PC-9 (cell line): Measurements from ENCODE around the gene KIF9.

Source experiments
- EZH2 ChIP-seq: fragments of 200-600 bp; sonication (generic); IDR thresholded peaks from 2 replicates; pipeline ENCODE4 v1.8.0; 2017; ENCODE audit warnings: antibody characterized with exemption, low read depth
- TF ChIP-seq, protein P1 (sequence below): fragments of 200-600 bp; sonication (generic); conservative IDR thresholded peaks from 2 replicates; pipeline ENCODE4 v1.6.1; 2017; ENCODE audit warnings: mixed run types, antibody characterized with exemption, mild to moderate bottlenecking, moderate library complexity

DNA sequence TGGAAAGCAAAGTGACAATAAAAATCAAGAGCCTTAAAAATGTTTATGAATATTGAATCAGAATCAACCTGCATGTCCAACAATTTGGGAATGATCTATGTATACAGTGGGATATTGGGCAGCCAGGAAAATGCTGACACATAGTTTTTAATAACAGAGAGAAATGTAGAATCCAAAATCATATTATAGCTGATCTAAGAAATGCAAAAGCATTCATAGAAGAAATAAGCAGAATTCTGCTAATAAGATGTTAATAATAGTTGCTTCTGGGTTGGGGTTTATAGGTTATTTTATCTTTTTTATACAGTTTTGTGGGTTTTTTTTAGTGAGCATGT, 15.1 kb downstream of the KIF9 start:
- TF ChIP-seq, protein P1, sequence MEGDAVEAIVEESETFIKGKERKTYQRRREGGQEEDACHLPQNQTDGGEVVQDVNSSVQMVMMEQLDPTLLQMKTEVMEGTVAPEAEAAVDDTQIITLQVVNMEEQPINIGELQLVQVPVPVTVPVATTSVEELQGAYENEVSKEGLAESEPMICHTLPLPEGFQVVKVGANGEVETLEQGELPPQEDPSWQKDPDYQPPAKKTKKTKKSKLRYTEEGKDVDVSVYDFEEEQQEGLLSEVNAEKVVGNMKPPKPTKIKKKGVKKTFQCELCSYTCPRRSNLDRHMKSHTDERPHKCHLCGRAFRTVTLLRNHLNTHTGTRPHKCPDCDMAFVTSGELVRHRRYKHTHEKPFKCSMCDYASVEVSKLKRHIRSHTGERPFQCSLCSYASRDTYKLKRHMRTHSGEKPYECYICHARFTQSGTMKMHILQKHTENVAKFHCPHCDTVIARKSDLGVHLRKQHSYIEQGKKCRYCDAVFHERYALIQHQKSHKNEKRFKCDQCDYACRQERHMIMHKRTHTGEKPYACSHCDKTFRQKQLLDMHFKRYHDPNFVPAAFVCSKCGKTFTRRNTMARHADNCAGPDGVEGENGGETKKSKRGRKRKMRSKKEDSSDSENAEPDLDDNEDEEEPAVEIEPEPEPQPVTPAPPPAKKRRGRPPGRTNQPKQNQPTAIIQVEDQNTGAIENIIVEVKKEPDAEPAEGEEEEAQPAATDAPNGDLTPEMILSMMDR: no peak
- no peak for TF ChIP-seq EZH2
